HuH-7 (cell line): Measurements from ENCODE around the gene TOR4A.
A peak's percentile ranks its signal among the peaks of the same experiment; 100 is the strongest.
"Not testable (repeated sequence)": the region's sequence is repeated elsewhere in the genome, so short reads cannot be mapped to it uniquely, and the experiment has no call there.

Experiments used
- DNase-seq: peaks from one replicate; pipeline ENCODE4 v3.0.0; 2011; ENCODE audit warnings: low spot score

TOR4A gene

GRCh38 chr9:137239541-137240200, 37.9 kb upstream of the TOR4A start:
- DNase-seq, result not testable (repeated sequence)

DNA sequence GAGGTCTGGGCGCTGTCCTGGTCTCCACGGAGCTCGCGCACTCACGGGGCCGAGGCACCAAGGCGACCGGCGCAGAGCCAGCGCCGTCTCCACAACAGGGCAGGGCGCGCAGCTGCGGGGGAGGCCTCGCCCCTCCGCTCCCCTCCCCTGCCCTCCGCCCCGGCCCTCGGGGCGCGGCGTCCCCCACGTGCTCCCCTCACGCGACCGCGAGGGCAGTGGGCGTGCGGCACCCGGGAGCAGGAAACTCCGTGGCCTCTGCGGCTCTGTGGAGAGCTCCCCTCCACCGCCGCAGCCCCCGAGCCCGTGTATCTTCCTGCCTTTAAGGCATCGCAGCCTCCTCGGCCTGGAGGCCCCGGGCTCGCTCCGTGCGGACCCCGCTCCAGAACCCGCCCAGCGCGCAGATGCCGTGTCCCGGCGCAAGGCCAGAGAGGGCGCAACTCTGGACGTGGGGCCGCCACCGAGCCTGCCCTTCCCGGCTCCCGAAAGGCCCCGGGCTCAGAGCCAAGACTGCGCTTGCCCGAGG, 37.1 kb upstream of the TOR4A start:
- DNase-seq, result no peak

DNA sequence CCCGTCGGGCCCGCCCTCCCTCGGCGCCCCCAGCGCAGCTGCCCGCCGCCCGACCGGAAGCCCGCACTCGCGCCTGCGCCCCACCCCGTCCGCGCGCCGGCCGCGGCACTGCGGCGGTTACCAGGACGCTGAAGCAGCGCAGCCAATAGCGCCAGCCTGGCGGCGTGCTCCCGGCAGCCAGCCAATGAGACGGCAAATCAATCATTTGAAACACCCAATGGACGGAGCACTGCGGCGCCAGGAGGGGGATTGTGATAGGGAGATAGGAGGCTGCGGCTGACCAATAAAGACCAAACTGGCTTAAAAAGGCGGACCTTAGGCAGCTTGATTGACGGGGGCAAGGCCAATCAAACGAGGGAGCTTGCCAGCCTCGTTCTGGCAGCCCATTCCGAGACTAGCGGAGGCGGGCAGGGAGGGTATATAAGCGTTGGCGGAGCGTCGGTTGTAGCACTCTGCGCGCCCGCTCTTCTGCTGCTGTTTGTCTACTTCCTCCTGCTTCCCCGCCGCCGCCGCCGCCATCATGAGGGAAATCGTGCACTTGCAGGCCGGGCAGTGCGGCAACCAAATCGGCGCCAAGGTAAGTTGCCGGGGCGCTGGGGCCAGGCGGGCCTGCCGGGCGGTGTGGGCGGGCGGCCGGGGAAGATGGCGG, 36.6 kb upstream of the TOR4A start, which contains the start of gene TUBB4B:
TUBB4B (plus strand) TSS at position 447 of the 649 bp plus-strand sequence; CDS start at position 521, 74 bp downstream.
- peak; percentile 100 for DNase-seq

DNA sequence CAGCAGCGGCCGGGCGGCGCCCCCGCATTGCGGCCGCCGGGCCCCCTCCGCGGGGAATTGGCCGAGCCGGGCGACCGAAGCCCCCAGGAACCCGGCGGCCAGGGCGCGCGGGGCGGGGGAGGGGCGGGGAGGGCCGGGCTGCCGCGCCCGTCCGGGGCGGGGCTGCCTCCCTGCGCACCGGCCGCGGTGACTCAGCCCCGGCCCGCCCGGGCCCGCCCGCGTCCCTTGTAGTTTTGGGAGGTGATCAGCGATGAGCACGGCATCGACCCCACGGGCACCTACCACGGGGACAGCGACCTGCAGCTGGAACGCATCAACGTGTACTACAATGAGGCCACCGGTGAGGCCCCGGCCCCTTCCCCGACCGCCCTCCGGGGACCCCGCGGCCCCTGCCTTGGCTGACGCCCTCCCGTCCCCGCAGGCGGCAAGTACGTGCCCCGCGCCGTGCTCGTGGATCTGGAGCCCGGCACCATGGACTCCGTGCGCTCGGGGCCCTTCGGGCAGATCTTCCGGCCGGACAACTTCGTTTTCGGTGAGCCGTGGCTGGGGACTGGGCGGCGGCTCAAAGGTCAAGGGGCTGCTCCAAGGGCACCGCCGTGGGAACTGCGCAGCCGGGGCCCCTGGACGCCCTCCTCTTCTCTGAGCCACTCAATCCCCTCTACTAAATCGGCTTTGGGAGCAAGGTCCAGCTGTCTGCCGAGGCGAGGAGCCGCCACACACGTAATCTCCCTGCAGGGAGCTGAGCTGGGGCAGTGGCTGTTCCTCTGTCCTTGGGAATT, 35.8 kb upstream of the TOR4A start:
- DNase-seq, result no peak

DNA sequence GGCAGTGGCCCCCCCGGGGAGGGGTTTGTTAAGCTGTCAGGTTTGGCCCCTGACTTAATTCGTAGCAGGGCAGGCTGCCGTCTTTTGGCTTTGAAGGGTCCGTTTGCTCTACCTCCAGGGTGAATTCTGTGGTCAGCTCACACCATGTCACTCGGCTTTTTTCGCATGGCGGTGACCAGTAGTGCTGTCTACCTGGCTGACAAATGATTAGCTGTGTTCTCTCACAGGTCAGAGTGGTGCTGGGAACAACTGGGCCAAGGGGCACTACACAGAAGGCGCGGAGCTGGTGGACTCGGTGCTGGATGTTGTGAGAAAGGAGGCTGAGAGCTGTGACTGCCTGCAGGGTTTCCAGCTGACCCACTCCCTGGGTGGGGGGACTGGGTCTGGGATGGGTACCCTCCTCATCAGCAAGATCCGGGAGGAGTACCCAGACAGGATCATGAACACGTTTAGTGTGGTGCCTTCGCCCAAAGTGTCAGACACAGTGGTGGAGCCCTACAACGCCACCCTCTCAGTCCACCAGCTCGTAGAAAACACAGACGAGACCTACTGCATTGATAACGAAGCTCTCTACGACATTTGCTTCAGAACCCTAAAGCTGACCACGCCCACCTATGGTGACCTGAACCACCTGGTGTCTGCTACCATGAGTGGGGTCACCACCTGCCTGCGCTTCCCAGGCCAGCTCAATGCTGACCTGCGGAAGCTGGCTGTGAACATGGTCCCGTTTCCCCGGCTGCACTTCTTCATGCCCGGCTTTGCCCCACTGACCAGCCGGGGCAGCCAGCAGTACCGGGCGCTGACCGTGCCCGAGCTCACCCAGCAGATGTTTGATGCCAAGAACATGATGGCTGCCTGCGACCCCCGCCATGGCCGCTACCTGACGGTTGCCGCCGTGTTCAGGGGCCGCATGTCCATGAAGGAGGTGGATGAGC, 35.0 kb upstream of the TOR4A start:
- DNase-seq, result no peak

DNA sequence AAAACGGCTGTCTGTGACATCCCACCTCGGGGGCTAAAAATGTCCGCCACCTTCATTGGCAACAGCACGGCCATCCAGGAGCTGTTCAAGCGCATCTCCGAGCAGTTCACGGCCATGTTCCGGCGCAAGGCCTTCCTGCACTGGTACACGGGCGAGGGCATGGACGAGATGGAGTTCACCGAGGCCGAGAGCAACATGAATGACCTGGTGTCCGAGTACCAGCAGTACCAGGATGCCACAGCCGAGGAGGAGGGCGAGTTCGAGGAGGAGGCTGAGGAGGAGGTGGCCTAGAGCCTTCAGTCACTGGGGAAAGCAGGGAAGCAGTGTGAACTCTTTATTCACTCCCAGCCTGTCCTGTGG, 34.3 kb upstream of the TOR4A start:
- DNase-seq, result not testable (repeated sequence)

DNA sequence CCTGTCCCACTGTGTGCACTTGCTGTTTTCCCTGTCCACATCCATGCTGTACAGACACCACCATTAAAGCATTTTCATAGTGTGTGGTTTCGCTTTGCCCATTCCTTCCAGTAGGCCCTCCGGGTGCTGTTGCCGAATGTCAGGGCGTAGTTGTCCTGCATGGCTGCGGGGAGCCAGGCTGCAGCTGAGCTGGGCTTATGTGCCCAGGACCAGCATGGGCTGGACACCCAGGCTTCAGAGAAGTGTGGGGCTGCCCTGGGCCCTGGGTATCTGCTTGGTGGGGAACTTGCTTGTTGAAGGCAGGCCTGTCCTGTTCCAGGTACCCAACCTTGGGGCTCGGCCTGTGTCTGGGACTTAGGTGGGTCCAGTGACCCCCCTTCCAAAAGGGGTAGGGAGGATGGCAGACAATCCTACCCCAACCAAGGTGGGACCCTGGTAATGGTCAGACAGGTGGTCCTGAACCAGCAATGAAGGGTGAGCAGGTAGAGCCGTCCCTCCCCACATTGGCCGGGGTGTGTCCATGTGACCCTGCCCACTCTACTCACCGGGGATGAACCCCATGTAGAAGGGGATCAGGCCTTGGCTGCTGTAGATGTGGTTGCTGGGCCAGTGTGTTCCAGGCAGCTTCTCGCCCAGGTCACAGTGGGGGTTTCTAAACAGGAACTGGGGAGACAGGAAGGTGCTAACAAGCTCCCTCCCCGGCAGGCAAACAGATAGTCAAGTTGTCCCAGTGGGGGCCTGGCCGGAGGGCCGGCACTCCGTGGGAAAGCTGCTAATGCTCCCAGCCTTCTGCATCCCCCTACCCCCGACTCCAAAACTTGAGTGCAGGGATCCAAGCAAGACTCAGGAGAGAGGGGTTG, 33.7 kb upstream of the TOR4A start:
- DNase-seq, result no peak

- DNase-seq, result no peak
These were observed 32.8 kb upstream of the TOR4A start for GRCh38 chr9:137244486-137245449.

DNA sequence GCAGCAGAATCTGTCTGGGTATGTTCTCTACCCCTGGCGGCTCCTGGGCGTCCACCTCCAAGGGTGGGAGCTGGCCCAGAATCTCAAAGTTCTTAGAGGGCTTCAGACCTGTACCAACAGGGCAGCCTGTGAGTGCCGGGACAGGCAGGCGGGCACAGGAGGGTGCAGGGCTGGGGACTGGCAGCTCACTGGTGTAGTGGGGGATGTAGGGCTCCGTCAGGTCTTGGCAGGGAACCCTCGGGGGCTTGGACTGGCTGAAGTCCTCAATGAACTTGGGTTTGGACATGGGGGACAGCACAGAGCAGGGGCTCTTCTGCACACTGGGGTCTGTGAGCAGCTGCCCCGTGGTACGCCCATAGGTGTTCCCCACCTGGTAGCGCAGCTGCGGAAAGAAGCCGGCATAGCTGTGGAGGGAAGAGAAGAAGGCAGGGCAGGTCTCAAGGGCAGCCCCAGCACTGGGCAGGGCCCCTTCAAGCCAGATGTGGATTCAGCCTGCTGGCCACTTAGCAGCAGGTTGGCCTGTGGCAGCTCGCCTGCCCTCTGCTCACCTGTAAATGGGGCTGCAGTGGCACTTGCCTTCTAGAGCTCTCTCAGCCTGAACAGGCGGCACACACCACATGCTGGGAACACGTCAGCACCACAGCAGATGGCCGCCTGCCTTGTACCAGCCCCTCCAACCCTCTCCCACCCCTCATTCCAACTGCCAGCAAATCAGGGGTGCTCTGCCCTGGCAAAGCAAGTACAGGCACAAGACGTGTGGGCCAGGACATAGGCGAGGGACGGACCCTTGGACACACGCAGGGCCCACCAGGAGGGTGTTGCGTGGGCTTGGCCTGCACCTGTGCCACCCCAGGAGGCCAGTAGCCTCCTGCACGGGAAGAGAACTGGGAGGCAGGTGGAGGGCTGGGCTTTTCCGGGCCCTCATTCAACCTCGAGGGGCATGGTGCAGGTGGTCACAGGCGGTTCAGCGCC, 31.8 kb upstream of the TOR4A start:
- DNase-seq, result no peak

DNA sequence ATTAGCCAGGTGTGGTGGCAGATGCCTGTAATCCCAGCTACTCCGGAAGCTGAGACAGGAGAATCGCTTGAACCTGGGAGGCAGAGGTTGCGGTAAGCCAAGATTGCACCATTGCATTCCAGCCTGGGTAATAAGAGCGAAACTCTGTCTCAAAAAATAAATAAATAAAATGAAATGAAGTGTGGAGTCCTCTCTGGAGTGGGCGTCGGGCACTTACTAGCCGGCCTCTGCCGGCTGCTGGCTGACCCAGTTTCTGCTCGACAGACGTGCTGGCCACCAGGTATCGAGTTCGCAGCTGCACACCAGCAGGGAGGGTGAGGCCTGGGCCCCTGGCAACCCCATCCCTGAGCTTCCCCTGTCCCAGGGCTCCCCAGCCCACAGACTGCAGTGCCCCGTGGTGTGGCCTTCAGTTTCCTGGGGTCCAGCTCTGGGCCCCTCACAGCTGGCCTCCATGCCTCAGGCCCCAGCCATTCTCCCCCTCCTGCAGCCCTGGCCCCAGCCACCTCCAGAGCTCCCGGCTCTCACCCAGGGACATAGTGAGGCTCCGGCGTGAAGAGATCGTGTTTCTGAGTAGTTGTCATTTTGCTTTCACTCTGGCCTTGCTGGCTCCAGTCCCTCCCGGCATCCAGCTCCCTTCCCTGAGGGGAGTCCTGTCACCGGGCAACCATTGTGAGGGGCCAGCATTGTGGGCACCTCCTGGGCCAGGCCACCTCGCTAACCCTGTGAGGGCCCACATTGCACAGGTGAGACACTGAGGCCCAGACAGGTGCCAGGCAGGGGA, 30.2 kb upstream of the TOR4A start:
- DNase-seq, result no peak

DNA sequence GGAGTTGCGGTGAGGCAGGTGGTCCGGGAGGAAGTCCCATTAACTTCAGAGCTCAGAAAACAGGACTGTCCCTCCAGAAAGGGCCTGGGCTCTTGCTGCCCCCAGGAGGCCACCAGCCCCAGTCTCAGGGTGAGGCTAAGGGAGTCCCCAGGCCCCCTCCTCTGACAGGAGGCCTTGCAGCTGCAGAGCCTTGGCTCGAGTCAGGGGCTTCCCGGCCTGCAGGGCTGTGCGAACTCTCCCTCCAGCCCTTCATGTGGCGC, 29.7 kb upstream of the TOR4A start:
- no peak for DNase-seq

- no peak for DNase-seq
These were observed 27.0 kb upstream of the TOR4A start for GRCh38 chr9:137250329-137251193.

DNA sequence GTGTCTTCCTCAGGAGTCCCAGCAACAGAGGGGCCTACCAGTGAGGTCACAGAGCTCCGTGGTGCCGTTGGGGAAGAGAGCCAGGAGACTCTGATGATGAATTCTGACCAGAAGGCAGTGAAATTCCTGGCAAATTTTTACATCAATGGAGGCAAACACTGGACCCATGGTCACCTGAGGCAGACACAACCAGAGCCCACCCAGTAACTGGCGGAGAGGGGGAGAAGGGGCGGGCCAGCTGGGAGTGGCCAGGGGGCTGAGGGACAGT, 26.4 kb upstream of the TOR4A start, which contains the start of gene STPG3:
STPG3 (plus strand) TSS at position 93 of the 268 bp plus-strand sequence; CDS start at position 94, 1 bp downstream.
- DNase-seq, result no peak

DNA sequence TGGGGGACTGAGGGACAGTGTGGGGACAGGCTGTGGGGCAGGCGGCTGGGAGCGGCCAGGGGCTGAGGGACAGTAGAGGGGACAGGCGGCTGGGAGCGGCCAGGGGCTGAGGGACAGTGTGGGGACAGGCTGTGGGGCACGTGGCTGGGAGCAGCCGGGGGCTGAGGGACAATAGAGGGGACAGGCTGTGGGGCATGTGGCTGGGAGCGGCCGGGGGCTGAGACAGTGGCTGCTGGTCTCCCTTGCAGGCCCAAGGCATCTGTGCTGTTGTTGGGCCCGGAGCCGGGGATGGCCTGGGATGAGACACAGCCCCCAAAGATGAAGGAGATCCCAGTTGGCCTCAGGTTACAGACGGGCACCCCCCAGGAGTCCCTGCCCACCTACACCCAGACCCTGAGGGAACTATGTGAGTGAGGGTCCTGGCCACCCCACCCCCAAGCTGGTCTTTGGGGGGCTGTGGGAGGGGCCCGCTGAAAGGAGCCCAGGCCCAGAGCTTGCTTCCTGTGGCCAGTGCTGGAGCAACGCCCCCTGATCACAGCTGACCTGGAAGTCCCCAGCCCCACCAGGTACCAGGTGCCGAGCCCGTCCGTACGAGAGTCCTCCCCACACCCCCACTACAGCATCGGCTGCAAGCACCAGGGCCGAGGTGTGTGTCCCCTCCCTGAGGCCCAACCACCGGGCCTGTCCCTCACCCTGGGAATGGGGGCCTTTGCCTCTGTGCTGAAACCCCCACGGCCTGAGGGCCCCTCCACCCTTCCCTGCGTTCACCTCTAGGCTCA, 25.8 kb upstream of the TOR4A start:
- no peak for DNase-seq

DNA sequence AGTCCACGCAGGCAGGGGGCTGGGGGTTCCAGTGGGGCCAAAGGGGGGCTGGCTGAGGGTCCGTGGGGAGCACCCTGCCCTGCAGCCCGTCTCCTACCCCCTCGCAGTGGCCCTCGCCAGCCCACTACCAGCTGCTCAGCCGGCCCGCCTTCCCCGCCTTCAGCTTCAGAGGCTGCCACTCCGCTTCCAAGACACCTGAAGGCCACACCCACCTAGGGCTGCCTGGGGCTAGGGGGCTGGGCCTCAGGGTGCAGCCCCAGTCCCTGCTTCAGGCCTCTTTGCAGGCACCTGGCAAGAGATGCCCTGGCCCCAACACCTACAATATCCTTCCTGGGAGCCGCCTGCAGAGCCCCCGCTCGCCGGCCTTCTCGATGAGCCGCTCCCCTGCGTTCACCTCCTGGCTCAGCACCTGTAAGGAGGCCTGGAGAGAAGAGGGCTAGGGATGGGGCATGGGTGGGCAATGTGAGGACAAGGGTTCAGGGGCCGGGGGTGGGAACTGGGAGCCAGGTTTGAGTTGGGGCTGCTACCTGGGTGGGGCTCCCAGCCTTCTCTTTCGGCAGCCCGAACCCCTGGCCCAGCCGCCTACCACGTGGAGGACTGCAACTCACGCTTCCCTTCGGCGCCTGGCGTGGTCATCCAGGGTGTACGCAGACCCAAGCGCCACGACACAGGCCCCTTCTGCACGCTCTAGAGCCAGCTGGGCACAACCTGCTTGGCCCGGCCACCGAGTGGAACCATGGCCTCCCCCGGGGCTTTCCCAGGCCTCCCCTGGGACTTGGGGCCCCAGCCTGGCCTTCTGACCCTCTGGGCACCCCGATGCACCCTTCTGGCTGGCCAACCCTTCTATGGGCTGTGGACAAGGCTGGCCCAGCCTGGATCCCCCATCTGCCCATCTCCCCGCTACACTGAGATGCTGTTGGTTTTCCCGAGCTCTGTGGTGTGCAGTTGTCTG, 24.7 kb upstream of the TOR4A start:
- no peak for DNase-seq
